H54 (cell line): ENCODE data around the gene SLC10A3.

Experiments used
- DNase-seq: peaks from one replicate; pipeline ENCODE4 v3.0.0; 2011; ENCODE audit warnings: low spot score, mixed read lengths; ENCODE audit not compliant: insufficient read length
- FAIRE-seq: peaks from 3 replicates; lab custom pipeline; 2011; peaks lifted over from hg19 to GRCh38; lab: Jason Lieb, UNC
- POLR2A ChIP-seq: IDR thresholded peaks from 2 replicates; pipeline ENCODE4 v1.6.1; 2011; ENCODE audit warnings: low read depth, mild to moderate bottlenecking, low read length

Gene SLC10A3

GRCh38 chrX:154481911-154482601 lies 8.4 kb downstream of the SLC10A3 start:
- DNase-seq (no peak), FAIRE-seq (no peak)
- TF ChIP-seq POLR2A, result no peak

- DNase-seq, result no peak
- no peak for TF ChIP-seq POLR2A
- no peak for FAIRE-seq
Measured at GRCh38 chrX:154481195-154481594, 9.2 kb downstream of the SLC10A3 start.

- FAIRE-seq (no peak), DNase-seq (peak; percentile 83)
- peak; percentile 64 for TF ChIP-seq POLR2A
Measured at GRCh38 chrX:154478728-154479622, 11.5 kb downstream of the SLC10A3 start, which contains the start of gene LAGE3. LAGE3 (minus strand) TSS chrX:154479281; CDS start chrX:154478915, 366 bp downstream.

GRCh38 chrX:154477891-154478477 lies 12.4 kb downstream of the SLC10A3 start:
- TF ChIP-seq POLR2A, result no peak
- no peak for DNase-seq
- no peak for FAIRE-seq

- no peak for FAIRE-seq
- DNase-seq, result no peak
Measured at GRCh38 chrX:154476821-154477220, 13.6 kb downstream of the SLC10A3 start.

GRCh38 chrX:154473683-154474082 lies 16.7 kb downstream of the SLC10A3 start:
- DNase-seq (no peak), FAIRE-seq (no peak)
- no peak for TF ChIP-seq POLR2A

More at GRCh38 chrX:154476821-154477220, 13.6 kb downstream of the SLC10A3 start:
- no peak for TF ChIP-seq POLR2A

- no peak for DNase-seq
- no peak for FAIRE-seq
- TF ChIP-seq POLR2A, result no peak
Measured at GRCh38 chrX:154472685-154473632, 17.5 kb downstream of the SLC10A3 start.

- no peak for FAIRE-seq
- no peak for TF ChIP-seq POLR2A
- DNase-seq, result no peak
Measured at GRCh38 chrX:154471839-154472684, 18.4 kb downstream of the SLC10A3 start.

GRCh38 chrX:154470914-154471568 lies 19.4 kb downstream of the SLC10A3 start:
- no peak for TF ChIP-seq POLR2A
- no peak for FAIRE-seq
- DNase-seq, result no peak

- DNase-seq (no peak), FAIRE-seq (no peak)
- no peak for TF ChIP-seq POLR2A
Measured at GRCh38 chrX:154470434-154470833, 20.0 kb downstream of the SLC10A3 start.

GRCh38 chrX:154469880-154470279 lies 20.5 kb downstream of the SLC10A3 start:
- FAIRE-seq, result no peak
- no peak for TF ChIP-seq POLR2A

GRCh38 chrX:154469114-154469513 lies 21.3 kb downstream of the SLC10A3 start:
- FAIRE-seq (no peak), DNase-seq (no peak)
- TF ChIP-seq POLR2A, result no peak

More at GRCh38 chrX:154469880-154470279, 20.5 kb downstream of the SLC10A3 start:
- DNase-seq, result no peak
